GM11168 (cell line): ENCODE results near the gene SPATA33.
"Not testable (repeated sequence)": the region's sequence is repeated elsewhere in the genome, so short reads cannot be mapped to it uniquely, and the experiment has no call there.

Experiments
- in situ Hi-C: fragments of 300-500 bp; cut with MboI; formaldehyde crosslinking; loops from one replicate; pipeline ENCODE4 v1.12.0; 2022; ENCODE audit warnings: low sequenced_read_pairs; ENCODE audit not compliant: unreplicated experiment

The SPATA33 gene

GRCh38 chr16:89656435-89657121, 1.1 kb upstream of the SPATA33 start:
- in situ Hi-C loops = loop anchor here (10.0 kb wide), 1 partner anchor 92 kb away; the partner anchor contains the start of gene RPL13

GRCh38 chr16:89658221-89658879, 714 bp downstream of the SPATA33 start:
- in situ Hi-C loops = loop anchor here (10.0 kb wide), 1 partner anchor 94 kb away; the partner anchor contains the start of gene RPL13

- in situ Hi-C loops = no loop called here
These were observed 2.5 kb downstream of the SPATA33 start for GRCh38 chr16:89660146-89660545.

DNA sequence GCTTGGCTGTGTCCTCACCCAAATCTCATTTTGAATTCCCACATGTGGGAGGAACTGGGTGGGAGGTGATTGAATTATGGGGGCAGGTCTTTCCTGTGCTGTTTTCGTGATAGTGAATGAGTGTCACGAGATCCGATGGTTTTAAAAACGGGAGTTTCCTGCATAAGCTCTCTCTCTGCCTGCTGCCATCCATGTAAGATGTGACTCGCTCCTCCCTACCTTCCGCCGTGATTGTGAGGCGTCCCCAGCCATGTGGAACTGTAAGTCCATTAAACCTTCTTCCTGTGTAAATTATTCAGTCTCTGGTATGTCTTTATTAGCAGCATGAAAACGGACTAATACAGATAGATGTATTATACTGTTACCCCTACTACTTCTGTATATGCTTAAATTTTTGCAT, 3.6 kb downstream of the SPATA33 start:
- in situ Hi-C loops = no loop called here

GRCh38 chr16:89664238-89664637, 6.6 kb downstream of the SPATA33 start:
- in situ Hi-C loops = not testable (repeated sequence)

GRCh38 chr16:89667000-89667399, 9.4 kb downstream of the SPATA33 start:
- in situ Hi-C loops = not testable (repeated sequence)

DNA sequence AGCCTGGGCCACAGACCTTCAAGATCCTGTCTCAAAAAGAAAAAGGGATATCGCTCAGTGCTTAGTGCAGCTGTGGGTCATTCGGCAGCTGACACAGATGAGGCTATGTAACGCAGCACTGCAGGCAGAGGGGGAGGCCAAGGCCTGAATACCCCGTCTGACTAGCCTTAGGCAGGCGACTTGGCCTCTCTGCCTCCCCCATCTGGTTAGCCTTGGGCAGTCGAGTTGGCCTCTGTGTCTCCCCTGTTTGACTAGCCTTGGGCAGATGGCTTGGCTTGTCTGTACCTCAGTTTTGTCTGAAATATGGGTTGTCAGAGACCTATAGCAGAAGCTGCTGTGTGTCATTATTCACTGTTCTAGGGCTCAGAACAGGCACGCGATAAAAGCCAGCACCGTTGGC, 10.0 kb downstream of the SPATA33 start:
- in situ Hi-C loops = no loop called here

- in situ Hi-C loops = no loop called here
These were observed 11.1 kb downstream of the SPATA33 start for GRCh38 chr16:89668790-89669158.

DNA sequence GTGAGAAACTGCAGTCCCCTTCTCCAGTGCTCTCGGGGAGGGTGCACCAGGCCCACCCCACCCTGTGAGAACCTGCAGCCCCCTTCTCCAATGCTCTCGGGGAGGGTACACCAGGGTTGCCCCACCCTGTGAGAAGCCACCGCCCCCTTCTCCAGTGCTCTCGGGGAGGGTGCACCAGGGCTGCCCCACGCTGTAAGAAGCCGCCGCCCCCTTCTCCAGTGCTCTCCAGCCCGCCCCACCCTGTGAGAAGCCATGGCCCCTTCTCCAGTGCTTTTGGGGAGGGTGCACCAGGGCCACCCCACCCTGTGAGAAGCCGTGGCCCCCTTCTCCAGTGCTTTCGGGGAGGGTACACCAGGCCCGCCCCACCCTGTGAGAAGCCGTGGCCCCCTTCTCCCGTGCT, 12.1 kb downstream of the SPATA33 start:
- in situ Hi-C loops = no loop called here

DNA sequence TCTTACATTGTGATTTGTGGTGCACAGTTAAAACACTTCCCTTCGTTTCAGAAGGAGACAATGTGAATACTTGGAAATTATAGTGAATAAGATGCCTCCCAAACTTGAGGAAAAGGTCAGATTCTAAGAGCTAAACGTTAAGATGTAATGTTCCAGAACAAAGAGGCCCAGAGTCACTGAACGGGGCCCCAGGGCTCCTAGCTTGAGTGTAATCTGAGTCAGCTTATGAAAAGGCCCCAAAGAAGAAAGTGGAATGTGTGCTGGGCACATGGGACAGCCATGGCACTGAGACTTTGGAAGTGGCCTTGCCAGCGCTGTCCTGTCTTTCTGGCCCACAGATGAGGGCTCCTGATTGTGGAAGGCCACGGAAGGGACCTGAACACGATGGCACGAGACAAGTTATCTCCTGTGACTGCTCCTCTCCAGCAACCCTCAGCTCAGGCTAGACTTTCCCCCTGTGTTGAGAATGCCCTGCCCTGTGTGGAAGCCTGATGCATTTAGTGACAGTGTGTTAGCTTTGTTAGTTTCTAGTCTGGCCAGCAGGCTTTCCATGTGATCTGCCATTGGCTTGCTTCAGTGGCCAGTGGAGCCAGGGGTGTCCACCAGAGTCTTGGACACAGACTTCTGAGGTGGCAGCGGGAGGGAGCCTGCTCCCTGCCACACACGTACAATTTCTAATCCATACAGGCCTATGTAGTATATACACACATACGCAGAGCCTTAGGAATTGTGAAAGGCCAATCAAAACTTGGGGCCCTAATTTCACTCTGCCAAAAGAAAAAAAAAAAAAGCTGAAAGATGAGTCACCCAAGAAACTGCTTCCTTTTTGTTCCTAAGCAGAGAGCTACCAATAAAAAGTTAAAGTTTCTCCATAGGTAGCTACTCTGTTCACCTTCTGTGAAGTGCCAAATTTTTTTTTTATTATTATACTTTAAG, 13.1 kb downstream of the SPATA33 start:
- in situ Hi-C loops = no loop called here

DNA sequence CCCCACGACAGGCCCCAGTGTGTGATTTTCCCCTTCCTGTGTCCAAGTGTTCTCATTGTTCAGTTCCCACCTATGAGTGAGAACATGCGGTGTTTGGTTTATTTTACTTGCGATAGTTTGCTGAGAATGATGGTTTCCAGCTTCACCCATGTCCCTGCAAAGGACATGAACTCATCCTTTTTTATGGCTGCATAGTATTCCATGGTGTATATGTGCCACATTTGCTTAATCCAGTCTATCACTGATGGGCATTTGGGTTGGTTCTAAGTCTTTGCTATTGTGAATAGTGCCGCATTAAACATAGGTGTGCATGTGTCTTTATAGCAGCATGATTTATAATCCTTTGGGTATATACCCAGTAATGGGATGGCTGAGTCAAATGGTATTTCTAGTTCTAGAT, 13.9 kb downstream of the SPATA33 start:
- in situ Hi-C loops = not testable (repeated sequence)

- in situ Hi-C loops = no loop called here
These were observed 14.7 kb downstream of the SPATA33 start for GRCh38 chr16:89672177-89672941.

GRCh38 chr16:89678258-89678657, 20.6 kb downstream of the SPATA33 start:
- in situ Hi-C loops = no loop called here

DNA sequence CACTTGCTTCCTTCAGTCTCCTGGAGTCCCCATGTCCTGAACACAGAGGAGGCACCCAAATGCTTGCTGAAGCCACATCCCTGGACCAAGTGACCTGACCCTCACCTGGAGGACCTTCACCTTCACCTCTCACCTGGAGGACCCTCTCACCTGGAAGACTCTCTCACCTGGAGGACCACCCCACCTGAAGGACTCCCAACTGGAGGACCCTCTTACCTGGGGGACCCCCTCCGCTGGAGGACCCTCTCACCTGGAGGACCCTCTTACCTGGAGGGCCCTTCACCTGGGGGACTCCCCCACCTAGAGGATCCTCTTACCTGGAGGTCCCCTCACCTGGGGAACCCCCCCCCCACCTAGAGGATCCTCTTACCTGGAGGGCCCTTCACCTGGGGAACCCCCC, 28.3 kb downstream of the SPATA33 start:
- in situ Hi-C loops = no loop called here

DNA sequence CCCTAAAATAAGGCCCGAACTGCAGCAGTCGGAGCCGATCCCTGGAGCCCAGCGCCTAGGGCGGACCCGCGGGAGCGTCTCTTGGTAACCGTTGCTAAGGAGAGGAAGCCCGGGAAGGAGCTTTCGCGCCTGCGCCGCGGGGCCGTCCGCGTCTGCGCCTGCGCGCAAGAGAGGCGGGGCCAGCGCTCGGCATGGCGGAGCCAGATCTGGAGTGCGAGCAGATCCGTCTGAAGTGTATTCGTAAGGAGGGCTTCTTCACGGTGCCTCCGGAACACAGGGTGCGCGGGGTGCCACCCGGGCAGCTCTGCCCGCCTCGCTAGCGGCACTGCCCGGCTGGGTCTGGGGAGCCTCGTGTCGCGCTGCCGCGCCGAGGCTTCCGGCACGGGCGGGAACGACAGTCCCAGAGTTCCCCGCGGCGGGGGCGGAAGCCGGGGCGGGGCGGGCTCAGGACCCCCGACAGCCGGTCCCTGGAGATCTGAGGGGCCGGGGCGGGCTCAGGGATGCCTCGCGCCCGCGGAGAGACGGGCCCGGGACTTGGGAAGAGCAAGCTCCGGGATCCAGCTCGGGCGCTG, 29.0 kb downstream of the SPATA33 start, which contains the start of gene CDK10:
CDK10 (plus strand) TSS at position 170 of the 572 bp plus-strand sequence; CDS start at position 192, 22 bp downstream.
- in situ Hi-C loops = no loop called here

GRCh38 chr16:89687092-89687940, 29.7 kb downstream of the SPATA33 start:
- in situ Hi-C loops = no loop called here

- in situ Hi-C loops = no loop called here
These were observed 30.8 kb downstream of the SPATA33 start for GRCh38 chr16:89688395-89688794.

- in situ Hi-C loops = no loop called here
These were observed 31.5 kb downstream of the SPATA33 start for GRCh38 chr16:89689142-89689541.

GRCh38 chr16:89689621-89690020, 32.0 kb downstream of the SPATA33 start:
- in situ Hi-C loops = not testable (repeated sequence)
